NCI-H1694 treated with DMSO at 0.1 percent for 48 hours (cell line): ENCODE measurements around the gene ADAMTS7.
A peak's percentile ranks its signal among the peaks of the same experiment; 100 is the strongest.
"Not testable (repeated sequence)": the region's sequence is repeated elsewhere in the genome, so short reads cannot be mapped to it uniquely, and the experiment has no call there.

Source experiments
- DNase-seq: peaks from one replicate; lab custom pipeline; 2025; lab: John Stamatoyannopoulos, UW

Gene ADAMTS7

GRCh38 chr15:78828920-78829319 is 17.7 kb upstream of the ADAMTS7 start:
- DNase-seq: no peak

- DNase-seq: no peak
Measured at GRCh38 chr15:78822514-78822913, 11.2 kb upstream of the ADAMTS7 start.

GRCh38 chr15:78811825-78812183 is 540 bp upstream of the ADAMTS7 start:
- DNase-seq: no peak

- no peak for DNase-seq
Measured at GRCh38 chr15:78810362-78811123, 721 bp downstream of the ADAMTS7 start.

- no peak for DNase-seq
Measured at GRCh38 chr15:78810003-78810361, 1.3 kb downstream of the ADAMTS7 start.

GRCh38 chr15:78808550-78808949 is 2.7 kb downstream of the ADAMTS7 start:
- peak; percentile 42 for DNase-seq

- no peak for DNase-seq
Measured at GRCh38 chr15:78807359-78807758, 3.9 kb downstream of the ADAMTS7 start.

GRCh38 chr15:78804391-78804792 is 6.9 kb downstream of the ADAMTS7 start:
- no peak for DNase-seq

GRCh38 chr15:78800806-78801205 is 10.5 kb downstream of the ADAMTS7 start:
- DNase-seq: no peak

GRCh38 chr15:78800189-78800588 is 11.1 kb downstream of the ADAMTS7 start:
- DNase-seq: no peak

- DNase-seq: not testable (repeated sequence)
Measured at GRCh38 chr15:78799102-78799501, 12.2 kb downstream of the ADAMTS7 start.

GRCh38 chr15:78798355-78798754 is 12.9 kb downstream of the ADAMTS7 start:
- not testable (repeated sequence) for DNase-seq

GRCh38 chr15:78797951-78798350 is 13.3 kb downstream of the ADAMTS7 start:
- no peak for DNase-seq

GRCh38 chr15:78796510-78796909 is 14.8 kb downstream of the ADAMTS7 start:
- DNase-seq: no peak

GRCh38 chr15:78795043-78795442 is 16.2 kb downstream of the ADAMTS7 start:
- no peak for DNase-seq

GRCh38 chr15:78794446-78794845 is 16.8 kb downstream of the ADAMTS7 start:
- DNase-seq: not testable (repeated sequence)

- DNase-seq: no peak
Measured at GRCh38 chr15:78791357-78791756, 19.9 kb downstream of the ADAMTS7 start.

- DNase-seq: no peak
Measured at GRCh38 chr15:78790027-78790426, 21.2 kb downstream of the ADAMTS7 start.

- no peak for DNase-seq
Measured at GRCh38 chr15:78789615-78790014, 21.6 kb downstream of the ADAMTS7 start.

GRCh38 chr15:78788016-78788660 is 23.1 kb downstream of the ADAMTS7 start:
- no peak for DNase-seq

- not testable (repeated sequence) for DNase-seq
Measured at GRCh38 chr15:78782402-78782801, 28.9 kb downstream of the ADAMTS7 start.

GRCh38 chr15:78781381-78781780 is 29.9 kb downstream of the ADAMTS7 start:
- not testable (repeated sequence) for DNase-seq

GRCh38 chr15:78779975-78780374 is 31.3 kb downstream of the ADAMTS7 start:
- DNase-seq: not testable (repeated sequence)
